Thyroid gland (tissue), 4 donors: Measurements from ENCODE around the gene XRCC6.

Experiments
- CTCF ChIP-seq, 6 experiments: fragments of 200-600 bp in 3 of 6; fragments of 450-650 bp in 3 of 6; sonication (generic) in 3 of 6; IDR thresholded peaks; one replicate each; pipeline ENCODE4 v1.5.1; 2016 to 2019; ENCODE audit warnings: antibody characterized with exemption in 6 of 6, mild to moderate bottlenecking in 2 of 6, inconsistent platforms in 1 of 6, moderate library complexity in 1 of 6
- POLR2A ChIP-seq, 2 donors: fragments of 450-650 bp; IDR thresholded peaks; one replicate each; pipeline ENCODE4 v1.6.1; 2017; ENCODE audit warnings: antibody characterized with exemption in 2 of 2, mild to moderate bottlenecking in 2 of 2, moderate library complexity in 1 of 2

GRCh38 chr22:41587347-41587723 lies 33.8 kb upstream of the XRCC6 start:
- TF ChIP-seq CTCF (IDR thresholded peaks at IDR 0.05), result no peak
- no peak for TF ChIP-seq POLR2A (IDR thresholded peaks at IDR 0.05)
